ENCODE measurements around the gene IRF3. TPM values are rescaled to one million over a fixed set of nuclear protein-coding genes. Genes with fewer than 3 reads are reported as not detected.

Gene IRF3
- total RNA-seq, 1 experiment from 2014 or later, result 81.7 TPM

GRCh38 chr19:49651029-49651819, 14.4 kb downstream of the IRF3 start:
- Histone ChIP-seq H3K27me3 (replicated peaks; ENCODE audit: insufficient read depth, low read depth, low read length, poor library complexity) (no peaks in the 10 kb centered on the region), H3K4me1 (ENCODE audit: insufficient read depth, low read length, poor library complexity, severe bottlenecking) (no peaks in the 10 kb centered on the region), H3K27ac (ENCODE audit: low read depth, low read length, poor library complexity, severe bottlenecking) (no peak overlapping the region), H3K4me3 (ENCODE audit: low read depth, low read length, poor library complexity, severe bottlenecking) (no peak overlapping the region), H3K36me3 (ENCODE audit: insufficient read depth, low read length, poor library complexity, severe bottlenecking) (peaks cover 72% of the 10 kb centered on the region), H3K9me3 (ENCODE audit: low read depth, low read length, poor library complexity, severe bottlenecking) (no peaks in the 10 kb centered on the region)
- intact Hi-C loops (cut with micrococcal nuclease; ENCODE audit: unreplicated experiment), result no loop called here
- no peak for DNase-seq (ENCODE audit: low spot score)
- CTCF ChIA-PET, result no interaction called here
- no peak for TF ChIP-seq EZH2 (IDR thresholded peaks at IDR 0.05; ENCODE audit: borderline replicate concordance, low read depth, low read length, poor library complexity, severe bottlenecking)
- TF ChIP-seq CTCF (conservative IDR thresholded peaks at IDR 0.05; ENCODE audit: low read depth, low read length), result no peak
- POLR2A ChIA-PET (ENCODE audit: low non-redundant PET), result no interaction called here
- no TSS peak for BruUV-seq (replicated peaks)

GRCh38 chr19:49646586-49646985, 19.1 kb downstream of the IRF3 start:
- no peak overlapping the region for H3K4me3 ChIP-seq (ENCODE audit: low read depth, low read length, poor library complexity, severe bottlenecking)
- no peaks in the 10 kb centered on the region for H3K27me3 ChIP-seq (replicated peaks; ENCODE audit: insufficient read depth, low read depth, low read length, poor library complexity)
- BruUV-seq (replicated peaks), result no TSS peak
- ChIA-PET POLR2A (ENCODE audit: low non-redundant PET) (no interaction called here), CTCF (no interaction called here)
- intact Hi-C loops (cut with micrococcal nuclease; ENCODE audit: unreplicated experiment), result no loop called here
- TF ChIP-seq CTCF (conservative IDR thresholded peaks at IDR 0.05; ENCODE audit: low read depth, low read length) (no peak), EZH2 (IDR thresholded peaks at IDR 0.05; ENCODE audit: borderline replicate concordance, low read depth, low read length, poor library complexity, severe bottlenecking) (no peak)
- DNase-seq (ENCODE audit: low spot score), result no peak
- H3K9me3 ChIP-seq (ENCODE audit: low read depth, low read length, poor library complexity, severe bottlenecking), result no peaks in the 10 kb centered on the region
- H3K4me1 ChIP-seq (ENCODE audit: insufficient read depth, low read length, poor library complexity, severe bottlenecking), result peaks cover 11% of the 10 kb centered on the region
- peak overlapping the region; percentile 26 for H3K27ac ChIP-seq (ENCODE audit: low read depth, low read length, poor library complexity, severe bottlenecking)
- peaks cover 49% of the 10 kb centered on the region for H3K36me3 ChIP-seq (ENCODE audit: insufficient read depth, low read length, poor library complexity, severe bottlenecking)

GRCh38 chr19:49645995-49646394, 19.7 kb downstream of the IRF3 start:
- peak overlapping the region; percentile 26 for H3K27ac ChIP-seq (ENCODE audit: low read depth, low read length, poor library complexity, severe bottlenecking)
- ChIA-PET POLR2A (ENCODE audit: low non-redundant PET) (no interaction called here), CTCF (no interaction called here)
- TF ChIP-seq EZH2 (IDR thresholded peaks at IDR 0.05; ENCODE audit: borderline replicate concordance, low read depth, low read length, poor library complexity, severe bottlenecking) (no peak), CTCF (conservative IDR thresholded peaks at IDR 0.05; ENCODE audit: low read depth, low read length) (no peak)
- no peaks in the 10 kb centered on the region for H3K27me3 ChIP-seq (replicated peaks; ENCODE audit: insufficient read depth, low read depth, low read length, poor library complexity)
- intact Hi-C loops (cut with micrococcal nuclease; ENCODE audit: unreplicated experiment), result no loop called here
- H3K9me3 ChIP-seq (ENCODE audit: low read depth, low read length, poor library complexity, severe bottlenecking), result no peaks in the 10 kb centered on the region
- no peak for DNase-seq (ENCODE audit: low spot score)
- BruUV-seq (replicated peaks), result no TSS peak
- no peak overlapping the region for H3K4me3 ChIP-seq (ENCODE audit: low read depth, low read length, poor library complexity, severe bottlenecking)
- H3K36me3 ChIP-seq (ENCODE audit: insufficient read depth, low read length, poor library complexity, severe bottlenecking), result peaks cover 43% of the 10 kb centered on the region
- peaks cover 17% of the 10 kb centered on the region for H3K4me1 ChIP-seq (ENCODE audit: insufficient read depth, low read length, poor library complexity, severe bottlenecking)

Data from A673 (cell line).